Skeletal muscle cell (primary cell): Measurements from ENCODE around the gene TNIP3.

Source experiments
- DNase-seq: peaks from one replicate; pipeline ENCODE4 v3.0.0-alpha.2; 2010; ENCODE audit warnings: low read depth
- H3K4me3 ChIP-seq: 2 replicates; pipeline ENCODE4 v1.5.1; 2011; ENCODE audit warnings: low read depth, mild to moderate bottlenecking, control low read depth, low read length, moderate library complexity

The TNIP3 gene

GRCh38 chr4:121144021-121144420, 20.1 kb downstream of the TNIP3 start:
- no peak for DNase-seq
- H3K4me3 ChIP-seq: no peak overlapping the region

DNA sequence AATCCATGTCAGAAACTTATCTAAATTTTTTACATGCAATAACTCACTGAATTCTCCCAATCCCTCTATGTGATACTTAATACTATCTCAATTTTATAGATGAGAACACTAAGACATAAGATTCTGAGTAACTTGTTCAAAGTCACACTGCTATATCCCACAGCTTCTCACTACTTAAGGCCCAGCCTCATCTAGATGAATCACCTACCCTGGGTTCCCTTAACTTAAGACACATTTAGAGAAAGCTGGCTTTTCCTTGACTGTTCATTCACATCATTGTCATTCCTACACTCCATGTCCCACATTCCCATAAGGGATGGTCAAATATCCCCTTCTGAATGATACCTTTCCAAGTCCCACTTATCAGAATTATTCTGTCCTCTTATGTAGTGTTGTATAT, 21.0 kb downstream of the TNIP3 start:
- no peak overlapping the region for H3K4me3 ChIP-seq
- no peak for DNase-seq

GRCh38 chr4:121140716-121141460, 23.2 kb downstream of the TNIP3 start:
- H3K4me3 ChIP-seq: no peak overlapping the region
- DNase-seq: peak; percentile 79

DNA sequence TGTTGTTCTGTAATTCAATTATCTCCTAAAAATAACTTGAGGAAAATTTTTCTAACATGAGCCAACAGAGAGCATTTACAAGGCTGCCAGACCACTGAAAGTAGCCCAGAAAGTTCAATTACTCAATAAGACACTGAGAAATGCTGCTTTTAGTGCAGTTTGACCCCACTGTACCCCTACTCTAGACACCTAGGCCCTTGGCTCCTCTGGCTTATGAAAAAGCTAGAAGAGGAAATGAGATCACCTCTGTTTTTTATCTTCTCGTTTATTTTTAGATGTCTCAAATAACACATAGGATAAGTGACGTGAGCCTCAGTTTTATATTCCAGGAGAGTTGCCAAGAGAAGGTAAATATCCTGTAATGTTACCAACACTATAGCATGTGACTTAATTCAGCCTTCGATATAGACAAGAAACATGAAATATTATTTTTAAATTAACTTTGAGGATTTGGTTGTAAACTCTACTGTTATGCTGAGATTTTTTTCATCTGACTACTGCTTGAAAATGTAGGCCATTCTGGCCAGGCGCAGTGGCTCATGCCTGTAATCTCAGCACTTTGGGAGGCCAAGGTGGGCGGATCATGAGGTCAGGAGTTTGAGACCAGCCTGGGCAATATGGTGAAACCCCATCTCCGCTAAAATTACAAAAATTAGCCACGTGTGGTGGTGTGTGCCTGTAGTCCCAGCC, 24.4 kb downstream of the TNIP3 start:
- peak; percentile 80 for DNase-seq
- H3K4me3 ChIP-seq: no peak overlapping the region

DNA sequence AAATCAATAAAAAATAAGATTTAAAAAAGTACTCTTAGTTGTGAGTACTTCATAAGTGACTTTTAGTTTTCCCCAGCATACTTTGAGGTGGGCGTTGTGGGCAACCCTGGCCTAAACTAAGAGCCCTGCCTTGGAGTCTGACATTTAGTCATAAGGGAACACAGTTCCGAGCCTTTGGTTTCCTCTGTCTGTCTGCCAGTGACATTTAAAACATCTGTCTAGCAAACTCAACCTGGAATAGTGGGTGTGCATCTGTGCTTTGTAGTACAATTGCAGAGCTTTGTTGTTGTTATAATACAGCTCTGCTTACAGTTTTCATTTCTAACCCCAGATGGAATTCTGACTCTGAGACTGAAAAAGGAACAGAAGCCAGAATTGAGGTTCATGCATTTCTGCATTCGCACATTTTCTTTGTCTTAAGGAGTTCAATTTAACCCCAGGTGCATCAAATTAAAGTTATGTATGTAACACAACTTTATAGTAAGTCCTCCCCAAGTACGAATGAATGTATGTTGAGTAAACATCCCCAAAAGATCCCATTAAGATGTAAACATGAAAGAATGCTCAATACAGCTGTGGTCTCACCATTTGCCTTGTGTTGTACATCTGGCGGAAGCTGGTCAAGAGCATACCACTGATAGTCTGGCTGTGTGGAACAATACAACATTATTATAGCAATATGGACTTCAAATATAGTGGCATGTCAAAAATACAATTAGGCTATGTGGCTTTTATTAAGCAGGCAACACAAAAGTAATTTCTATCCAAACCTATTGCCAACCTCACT, 25.9 kb downstream of the TNIP3 start:
- DNase-seq: no peak
- no peak overlapping the region for H3K4me3 ChIP-seq

GRCh38 chr4:121130326-121130660, 33.8 kb downstream of the TNIP3 start:
- H3K4me3 ChIP-seq: no peak overlapping the region
- DNase-seq: no peak

DNA sequence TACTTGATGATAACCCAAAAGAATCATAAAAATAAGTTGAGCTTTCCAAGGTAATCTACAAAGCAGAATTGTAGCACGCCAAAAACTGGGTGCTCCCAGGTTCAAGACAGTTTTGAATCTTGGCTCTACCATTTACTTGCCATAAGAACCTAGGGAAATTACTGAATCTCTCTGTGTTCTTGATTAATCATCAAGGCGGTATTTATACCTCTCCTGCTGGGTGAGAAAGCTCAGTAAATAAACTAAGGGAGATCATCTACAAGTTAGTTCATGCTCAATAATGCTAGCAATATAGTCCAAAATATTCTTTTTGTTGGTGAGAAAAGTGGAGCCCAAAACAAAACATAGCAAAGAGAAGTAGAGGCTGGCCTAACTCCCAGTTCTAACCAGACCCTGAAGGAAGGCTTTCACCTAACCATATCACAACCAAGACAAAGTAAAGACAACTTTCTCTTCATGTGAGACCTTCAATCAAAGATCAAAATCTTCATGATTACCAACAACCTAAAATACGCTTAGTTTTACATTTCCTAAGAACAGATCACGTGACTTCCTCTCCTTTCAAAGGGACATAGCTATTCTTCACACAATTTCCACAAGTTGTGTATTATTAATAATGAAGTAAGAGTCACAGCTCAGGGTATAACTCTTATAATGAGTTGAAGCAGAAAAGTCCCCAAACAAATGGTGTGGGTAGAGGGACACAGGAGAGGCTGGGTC, 34.4 kb downstream of the TNIP3 start:
- DNase-seq: no peak
- H3K4me3 ChIP-seq: no peak overlapping the region

GRCh38 chr4:121127100-121127499, 37.0 kb downstream of the TNIP3 start:
- no peak for DNase-seq
- no peak overlapping the region for H3K4me3 ChIP-seq

- no peak overlapping the region for H3K4me3 ChIP-seq
- DNase-seq: no peak
Observed at GRCh38 chr4:121126449-121127006, 37.6 kb downstream of the TNIP3 start.

GRCh38 chr4:121125498-121125885, 38.6 kb downstream of the TNIP3 start:
- H3K4me3 ChIP-seq: no peak overlapping the region
- no peak for DNase-seq

GRCh38 chr4:121122661-121123060, 41.5 kb downstream of the TNIP3 start:
- H3K4me3 ChIP-seq: no peak overlapping the region
- DNase-seq: no peak

GRCh38 chr4:121119715-121120114, 44.4 kb downstream of the TNIP3 start:
- DNase-seq: no peak
- no peak overlapping the region for H3K4me3 ChIP-seq

DNA sequence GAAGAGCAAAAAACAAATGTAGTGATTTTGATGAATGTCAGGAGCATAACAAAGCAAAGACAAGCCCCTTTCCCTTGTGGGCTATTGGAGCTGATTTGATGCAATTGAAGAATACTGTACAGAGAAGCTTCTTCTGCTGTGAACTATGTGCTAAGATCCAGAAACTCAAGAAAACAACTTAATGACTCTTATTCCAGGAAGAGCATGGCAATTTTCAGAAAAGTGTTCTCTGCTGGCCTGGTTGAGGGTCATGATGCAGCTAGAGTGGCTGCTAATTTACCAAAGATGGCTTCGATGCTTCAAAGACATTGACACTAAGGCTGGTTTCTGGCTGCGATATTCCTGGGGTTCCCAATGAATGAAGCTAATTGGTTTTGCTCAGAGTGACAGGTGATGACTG, 45.8 kb downstream of the TNIP3 start:
- DNase-seq: no peak
- no peak overlapping the region for H3K4me3 ChIP-seq

DNA sequence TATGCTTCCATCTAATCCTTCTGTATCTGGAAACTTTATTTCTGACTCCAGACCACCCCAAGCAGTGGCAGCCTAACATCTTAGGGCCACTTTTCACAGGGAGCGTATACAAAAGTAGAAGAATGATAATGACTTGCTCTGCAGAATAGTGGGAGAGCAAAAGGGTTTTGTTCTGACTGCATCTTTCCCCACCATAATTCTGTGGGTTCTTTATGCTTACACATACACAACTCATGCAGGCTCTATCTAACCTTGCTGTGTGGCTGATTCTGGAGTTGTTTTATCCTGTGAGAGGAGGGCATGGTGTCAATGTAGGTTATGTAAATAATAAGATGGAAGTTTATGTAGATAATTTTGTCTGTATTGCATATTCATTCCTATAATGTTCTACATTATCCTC, 49.4 kb downstream of the TNIP3 start:
- H3K4me3 ChIP-seq: no peak overlapping the region
- no peak for DNase-seq

- DNase-seq: no peak
- no peak overlapping the region for H3K4me3 ChIP-seq
Observed at GRCh38 chr4:121112530-121112929, 51.6 kb downstream of the TNIP3 start.

- no peak for DNase-seq
- no peak overlapping the region for H3K4me3 ChIP-seq
Observed at GRCh38 chr4:121108557-121108956, 55.6 kb downstream of the TNIP3 start.

GRCh38 chr4:121107507-121107906, 56.6 kb downstream of the TNIP3 start:
- no peak for DNase-seq
- H3K4me3 ChIP-seq: no peak overlapping the region

- H3K4me3 ChIP-seq: no peak overlapping the region
- no peak for DNase-seq
Observed at GRCh38 chr4:121100093-121100775, 63.9 kb downstream of the TNIP3 start.

GRCh38 chr4:121098266-121098665, 65.9 kb downstream of the TNIP3 start:
- DNase-seq: no peak

More at GRCh38 chr4:121098266-121098665, 65.9 kb downstream of the TNIP3 start:
- H3K4me3 ChIP-seq: no peak overlapping the region
